22Rv1 (cell line): ENCODE data around the gene JMJD4.

Experiments
- ZFX ChIP-seq: fragments of 450-650 bp; IDR thresholded peaks from 2 replicates; pipeline ENCODE4 v1.6.1; 2017; ENCODE audit warnings: antibody characterized with exemption, borderline replicate concordance
- TF ChIP-seq, protein P1 (sequence below): fragments of 450-650 bp; IDR thresholded peaks from 2 replicates; pipeline ENCODE4 v1.5.1; 2017; ENCODE audit warnings: mild to moderate bottlenecking

DNA sequence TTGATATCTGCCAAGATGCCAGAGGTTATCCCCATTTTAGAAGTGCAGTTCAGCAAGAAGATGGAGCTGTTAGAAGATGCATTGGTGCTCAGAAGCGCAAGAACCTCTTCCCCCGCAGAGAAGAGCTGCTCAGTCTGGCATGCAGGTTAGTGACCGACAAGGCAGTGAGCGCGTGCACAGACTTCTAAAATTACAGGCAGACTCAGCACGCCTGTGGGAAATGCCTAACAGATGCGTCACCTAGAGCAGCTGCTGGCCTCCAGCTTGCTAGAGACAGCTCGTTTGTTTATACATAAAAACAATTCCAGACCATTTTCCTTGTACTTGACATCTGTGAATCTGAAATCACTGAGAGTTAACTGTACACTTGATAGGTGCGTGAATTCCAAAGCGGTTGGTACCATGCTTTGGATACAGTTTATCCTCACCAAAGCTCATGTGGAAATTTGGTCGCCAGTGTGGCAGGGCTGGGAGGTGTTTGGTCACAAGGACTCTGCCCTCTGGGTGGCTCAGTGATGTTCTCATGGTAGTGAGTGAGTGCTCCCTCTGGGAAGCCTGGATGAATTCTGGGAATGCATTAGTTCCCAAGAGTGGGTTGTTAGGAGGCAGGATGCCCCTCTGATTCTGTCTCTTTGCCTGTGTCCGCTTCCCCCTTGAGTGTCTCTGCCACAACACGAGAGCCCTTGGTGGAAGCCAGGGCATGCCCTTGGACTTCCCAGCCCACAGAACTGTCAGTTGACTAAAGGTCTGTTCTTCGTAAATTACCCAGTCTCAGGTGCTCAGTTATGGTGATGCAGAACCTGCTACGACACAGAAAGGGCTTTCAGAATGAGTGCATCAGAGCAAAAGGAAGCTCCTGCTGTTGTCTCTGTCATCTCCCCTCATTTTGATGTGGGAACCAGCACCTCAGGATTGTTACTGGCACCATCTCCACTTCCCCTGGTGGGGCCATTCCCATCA is 24.5 kb upstream of the JMJD4 start:
- TF ChIP-seq, protein P1, sequence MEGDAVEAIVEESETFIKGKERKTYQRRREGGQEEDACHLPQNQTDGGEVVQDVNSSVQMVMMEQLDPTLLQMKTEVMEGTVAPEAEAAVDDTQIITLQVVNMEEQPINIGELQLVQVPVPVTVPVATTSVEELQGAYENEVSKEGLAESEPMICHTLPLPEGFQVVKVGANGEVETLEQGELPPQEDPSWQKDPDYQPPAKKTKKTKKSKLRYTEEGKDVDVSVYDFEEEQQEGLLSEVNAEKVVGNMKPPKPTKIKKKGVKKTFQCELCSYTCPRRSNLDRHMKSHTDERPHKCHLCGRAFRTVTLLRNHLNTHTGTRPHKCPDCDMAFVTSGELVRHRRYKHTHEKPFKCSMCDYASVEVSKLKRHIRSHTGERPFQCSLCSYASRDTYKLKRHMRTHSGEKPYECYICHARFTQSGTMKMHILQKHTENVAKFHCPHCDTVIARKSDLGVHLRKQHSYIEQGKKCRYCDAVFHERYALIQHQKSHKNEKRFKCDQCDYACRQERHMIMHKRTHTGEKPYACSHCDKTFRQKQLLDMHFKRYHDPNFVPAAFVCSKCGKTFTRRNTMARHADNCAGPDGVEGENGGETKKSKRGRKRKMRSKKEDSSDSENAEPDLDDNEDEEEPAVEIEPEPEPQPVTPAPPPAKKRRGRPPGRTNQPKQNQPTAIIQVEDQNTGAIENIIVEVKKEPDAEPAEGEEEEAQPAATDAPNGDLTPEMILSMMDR: no peak
- no peak for TF ChIP-seq ZFX
